Fibroblast of gingiva (primary cell): ENCODE measurements around the gene CCDC188.

Experiments used
- DNase-seq: peaks from one replicate; pipeline ENCODE4 v3.0.0-alpha.2; 2011; ENCODE audit warnings: low read depth

The CCDC188 gene

DNA sequence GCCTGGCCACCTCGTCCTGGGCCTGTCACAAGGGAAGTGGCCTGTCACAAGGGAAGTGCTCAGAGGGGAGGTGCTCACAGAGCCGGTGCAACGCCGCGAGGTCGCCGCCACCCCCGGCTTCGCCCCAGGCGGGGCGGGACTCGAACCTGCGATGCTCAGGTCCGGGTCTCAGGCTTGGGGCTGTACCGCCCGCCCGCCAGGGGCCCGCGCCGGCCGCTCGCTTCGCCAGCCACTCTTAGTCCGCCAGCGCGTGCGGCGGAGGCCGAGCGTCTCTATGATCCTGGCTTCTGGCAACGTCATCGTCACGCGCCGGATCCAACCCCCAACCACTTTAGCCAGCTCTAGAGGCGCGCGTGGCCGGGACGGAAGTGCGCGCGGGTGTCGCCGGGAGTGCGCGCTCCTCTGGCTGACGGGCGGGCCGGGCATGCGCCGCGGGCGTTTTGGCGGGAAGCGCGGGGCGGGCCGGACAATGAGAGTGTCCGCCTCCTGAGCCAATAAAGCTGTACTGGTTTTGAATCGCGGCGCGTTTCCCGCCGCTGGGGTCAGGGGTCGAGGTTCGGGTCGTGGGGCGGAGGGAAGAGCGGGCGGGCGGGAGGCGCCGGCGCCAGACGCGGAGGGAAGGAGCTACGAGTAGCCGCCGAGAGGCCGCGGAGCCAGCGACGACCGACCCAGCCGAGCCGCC lies 33.8 kb downstream of the CCDC188 start, which contains the start of gene TRMT2A:
Gene TRMT2A, minus strand, starts transcription at position 276 of the 682 bp plus-strand sequence. CDS start 320 bp downstream, outside the sequence.
- DNase-seq = peak; percentile 99

DNA sequence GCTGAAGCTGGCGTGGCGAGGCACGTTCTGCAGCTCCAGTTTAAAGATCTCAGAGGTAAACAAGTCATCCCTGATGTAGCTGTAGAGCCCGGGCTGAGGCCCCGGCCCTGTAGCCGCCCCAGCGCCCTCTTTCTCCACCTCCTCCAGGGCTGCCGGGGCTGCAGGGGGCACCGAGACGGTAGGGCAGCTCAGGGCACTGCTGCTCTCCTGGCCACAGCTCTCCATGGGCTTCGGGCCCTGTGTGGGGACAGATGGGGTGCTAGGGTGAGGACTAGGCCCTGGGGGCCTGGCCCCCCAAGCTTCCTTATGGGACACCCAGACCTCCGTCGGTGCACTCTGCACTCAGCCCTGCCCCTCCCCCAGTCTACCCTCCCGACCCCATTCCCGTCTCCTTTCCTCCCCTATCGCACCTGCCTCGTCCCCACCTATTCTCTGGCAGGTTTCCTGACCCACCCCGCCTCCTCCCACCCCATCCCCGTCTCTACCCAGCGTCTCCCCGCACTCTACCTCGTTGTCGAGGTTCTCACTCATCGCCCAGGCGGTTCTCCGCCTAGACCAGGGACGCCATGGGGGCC lies 34.4 kb downstream of the CCDC188 start:
- no peak for DNase-seq

DNA sequence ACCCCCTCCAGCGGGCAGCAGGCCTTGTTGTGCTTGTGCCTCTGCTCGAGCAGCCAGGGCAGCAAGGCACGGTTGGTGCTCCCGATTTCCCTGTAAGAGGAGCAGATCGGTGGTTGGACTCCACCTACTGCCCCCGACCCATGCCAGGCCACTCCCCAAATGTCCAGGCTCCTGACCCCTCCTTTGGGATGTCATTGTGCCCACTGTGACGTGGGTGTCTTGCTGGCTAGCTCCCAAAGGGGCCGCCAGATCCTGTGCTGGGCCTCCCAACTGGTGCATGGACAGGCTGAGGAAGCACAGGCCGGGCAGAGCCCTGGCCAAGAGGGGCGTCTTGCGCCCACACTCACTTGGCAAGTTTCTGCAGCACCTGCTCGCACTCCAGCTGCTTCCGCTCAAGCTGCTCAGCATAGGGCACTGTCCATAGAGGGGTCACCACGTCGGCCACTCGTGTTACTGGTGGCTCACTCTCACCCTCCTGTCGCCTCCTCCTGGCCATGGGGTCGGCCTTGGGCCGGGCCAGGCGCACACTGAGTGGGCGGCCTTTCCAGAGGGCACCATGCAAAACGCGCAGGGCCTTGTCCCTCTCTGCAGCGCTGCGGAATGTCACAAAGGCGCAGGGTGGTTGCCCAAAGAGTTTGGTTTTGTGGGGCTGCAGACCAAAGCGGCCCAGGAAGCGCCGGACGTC lies 35.0 kb downstream of the CCDC188 start, which contains the start of gene RANBP1:
Gene RANBP1, plus strand, starts transcription at position 414 of the 685 bp plus-strand sequence. Its CDS starts 81 bp downstream, at position 495.
- no peak for DNase-seq

DNA sequence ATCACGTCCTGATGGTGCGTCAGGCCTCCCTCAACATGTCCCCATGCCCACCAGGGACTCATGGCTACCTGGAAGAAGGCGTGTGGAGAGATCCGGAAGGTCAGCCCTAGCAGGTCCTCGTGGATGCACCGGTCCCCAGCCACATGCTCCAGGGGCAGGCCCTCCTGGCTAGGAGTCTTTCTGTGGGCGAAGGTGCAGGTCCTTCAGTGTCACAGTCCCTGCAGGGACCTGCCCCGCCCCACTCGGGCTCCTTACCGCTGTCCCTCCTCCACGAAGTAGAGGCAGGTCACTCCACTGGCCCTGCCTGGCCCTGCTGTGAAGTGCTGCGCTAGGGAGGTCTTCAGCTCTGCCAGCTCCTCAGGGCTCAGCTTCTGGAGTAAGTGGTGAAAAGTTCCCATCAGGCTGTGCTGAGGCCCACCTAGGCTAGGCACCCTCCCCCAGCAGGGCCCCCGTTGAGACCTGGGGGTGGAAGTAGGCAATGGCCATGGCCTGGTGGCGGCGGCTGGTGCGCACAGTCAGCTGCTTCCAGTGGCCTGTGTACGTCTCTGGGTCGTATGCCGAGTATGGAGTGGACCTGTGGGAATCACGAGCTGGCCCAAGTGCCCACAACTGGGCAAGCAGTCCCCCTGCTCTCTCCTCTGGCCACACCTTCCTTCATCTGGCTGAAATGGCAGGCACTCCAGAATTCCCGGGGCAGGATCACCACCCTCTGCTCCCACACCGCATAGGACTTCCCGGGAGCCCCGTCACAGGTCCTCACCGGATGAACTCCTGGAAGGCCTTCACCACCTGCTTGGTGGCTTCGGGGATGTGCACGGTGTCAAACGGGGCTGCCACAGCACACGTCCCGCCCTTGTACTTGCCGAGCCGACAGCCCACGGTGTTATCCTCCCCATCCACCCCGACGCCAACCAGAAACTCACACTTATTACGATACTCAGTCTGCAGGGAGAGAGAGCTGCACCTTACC lies 36.1 kb downstream of the CCDC188 start:
- DNase-seq = no peak

DNA sequence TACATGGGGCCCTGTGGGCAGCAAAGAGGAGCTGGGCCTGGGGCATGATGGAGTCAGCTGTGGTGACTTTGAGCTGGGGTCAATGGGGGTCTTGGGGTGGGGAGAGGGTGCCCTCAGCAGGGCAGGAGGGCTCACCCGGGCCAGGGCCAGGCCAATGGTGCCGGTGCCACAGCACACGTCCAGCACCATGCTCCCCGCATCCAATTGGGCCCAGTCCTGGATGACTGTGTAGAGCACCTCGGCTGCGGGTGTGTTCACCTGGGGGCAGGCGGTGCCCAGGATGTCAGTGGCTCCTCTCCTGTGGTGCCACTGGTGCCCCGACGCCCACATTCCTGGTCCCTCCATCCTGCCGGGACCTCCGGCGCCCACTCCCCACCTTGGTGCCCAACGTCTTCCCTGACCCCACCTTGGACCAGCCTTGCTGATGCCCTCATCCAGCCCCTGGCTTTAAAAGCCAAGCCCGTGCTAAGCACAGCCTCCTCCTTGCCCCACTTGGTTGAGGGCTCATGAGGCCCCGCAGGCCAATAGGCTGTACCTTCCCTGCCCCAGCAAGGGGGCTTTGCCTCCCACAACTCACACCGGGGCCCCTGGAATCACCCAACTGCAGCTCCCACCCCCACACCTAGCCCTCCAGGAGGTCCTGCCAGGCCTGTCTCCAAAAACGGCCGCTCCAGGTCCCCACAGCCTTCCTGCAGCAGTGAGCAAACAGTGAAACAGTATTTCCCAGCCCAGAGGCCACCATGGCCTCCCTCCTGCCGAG lies 37.1 kb downstream of the CCDC188 start:
- no peak for DNase-seq

DNA sequence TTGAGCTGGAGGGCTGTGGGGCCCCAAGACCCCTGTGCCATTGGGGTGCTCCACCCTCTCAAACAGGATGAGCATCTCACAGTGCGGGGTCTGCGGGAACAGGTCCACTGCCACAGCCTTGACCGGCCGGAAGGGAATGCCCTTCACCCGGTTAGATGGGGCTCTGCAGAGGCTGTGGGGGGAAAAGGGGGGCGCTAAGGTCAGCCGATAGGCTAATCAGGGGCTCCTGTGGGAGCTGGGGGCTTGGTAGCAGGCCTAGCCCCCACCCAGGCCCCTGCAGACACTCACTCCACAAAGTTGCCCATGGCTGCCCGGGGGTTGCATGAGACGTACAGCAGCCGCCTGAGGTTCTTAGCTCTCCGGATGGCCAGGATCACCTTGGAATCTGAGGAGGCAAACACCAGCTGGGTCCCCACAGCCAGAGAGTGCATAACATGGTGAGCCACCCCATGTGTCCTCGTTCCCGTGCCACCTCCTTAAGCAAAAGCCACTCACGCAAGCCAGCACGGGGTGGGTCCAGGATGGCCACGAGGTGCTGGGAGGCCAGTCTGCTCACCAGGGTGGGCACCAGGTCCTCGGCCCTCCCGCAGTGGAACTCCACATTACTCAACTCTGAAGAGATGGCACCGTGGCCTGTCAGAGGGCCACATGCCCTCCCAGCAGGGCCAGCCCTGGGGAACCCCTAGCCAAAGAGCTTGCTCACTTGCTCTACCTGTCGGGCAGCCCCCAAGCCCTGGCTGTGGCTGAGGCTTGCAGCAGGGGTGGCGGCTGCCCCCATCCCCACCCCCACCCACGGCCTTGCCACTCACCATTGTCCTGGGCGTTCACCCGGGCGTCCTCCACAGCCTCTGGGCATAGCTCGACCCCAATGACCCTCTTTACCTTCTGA lies 38.0 kb downstream of the CCDC188 start:
- DNase-seq = no peak

DNA sequence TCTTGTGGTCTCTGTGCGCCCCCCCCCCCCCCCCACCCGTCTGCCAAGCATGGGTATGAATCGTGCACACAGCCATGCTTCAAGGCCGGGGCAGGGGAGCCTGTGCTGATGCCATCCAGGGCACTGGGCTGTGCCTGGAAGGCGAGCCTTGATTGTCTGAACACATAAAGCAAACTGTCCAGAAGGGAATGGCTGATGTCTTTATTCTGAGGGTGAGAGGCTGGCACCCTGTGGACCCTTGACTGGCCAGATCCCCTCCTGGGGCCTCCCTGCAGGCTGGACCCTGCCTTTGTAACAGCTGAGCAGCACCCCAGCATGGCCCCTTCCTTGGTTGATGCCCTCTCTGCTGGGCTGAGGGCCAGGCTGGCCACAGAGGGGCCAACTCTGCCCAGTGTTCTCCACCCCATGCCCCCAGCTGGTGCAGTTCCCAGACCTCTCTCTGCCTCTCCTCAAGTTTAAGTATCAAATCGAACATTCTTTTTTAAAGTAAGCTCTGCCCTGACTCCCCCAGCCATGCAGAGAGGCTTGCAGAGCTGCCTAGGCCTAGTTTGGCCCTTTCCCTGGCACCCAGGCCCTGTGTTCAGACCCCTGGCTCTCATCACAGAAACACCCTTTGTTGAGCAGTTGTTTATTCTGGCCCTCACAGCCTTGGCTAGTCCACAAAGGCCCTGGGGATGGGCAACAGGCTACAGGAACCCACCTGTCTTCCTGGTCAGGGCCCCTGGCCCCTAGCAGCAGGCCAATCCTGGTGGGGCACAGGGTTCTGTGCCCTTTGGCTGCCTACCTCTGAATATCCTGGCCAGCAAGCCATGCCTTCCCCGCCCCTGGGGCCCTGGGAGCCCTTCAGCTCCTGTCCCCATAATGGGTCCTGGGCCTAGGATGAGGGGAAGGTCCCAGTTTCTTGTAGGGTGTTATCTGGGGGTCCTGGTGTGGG lies 38.9 kb downstream of the CCDC188 start:
- DNase-seq = no peak

DNA sequence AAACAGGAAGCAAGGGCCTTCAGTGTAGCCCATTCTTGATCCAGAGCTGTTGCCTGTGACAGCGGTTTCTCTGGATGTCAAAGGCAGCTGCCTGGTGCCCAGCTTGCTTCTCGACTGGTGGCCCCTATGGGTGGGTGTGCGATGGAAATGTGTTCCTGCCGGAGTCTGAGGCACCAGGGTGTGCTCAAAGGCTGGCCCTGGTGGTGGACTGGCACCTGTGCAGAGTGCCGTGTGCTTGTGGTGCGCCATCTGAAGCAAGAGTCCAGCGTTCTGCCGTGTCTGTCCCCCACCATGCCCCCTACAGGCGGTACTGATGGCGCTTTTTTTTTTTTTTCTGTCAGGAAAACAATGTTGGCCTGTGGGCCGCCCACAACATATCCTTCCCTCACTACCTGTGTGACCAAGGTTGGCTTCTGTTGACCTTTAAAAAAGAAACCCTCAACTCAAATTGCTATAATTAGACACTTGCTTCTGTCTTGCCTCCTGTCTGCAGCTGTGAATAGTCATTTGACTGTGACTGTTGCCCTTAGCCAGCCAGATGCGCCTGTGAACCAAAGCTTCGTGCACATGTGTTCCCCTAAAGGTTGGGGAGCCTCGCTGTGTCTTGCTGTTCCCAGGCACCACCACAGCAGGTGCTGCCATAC lies 39.7 kb downstream of the CCDC188 start:
- no peak for DNase-seq

DNA sequence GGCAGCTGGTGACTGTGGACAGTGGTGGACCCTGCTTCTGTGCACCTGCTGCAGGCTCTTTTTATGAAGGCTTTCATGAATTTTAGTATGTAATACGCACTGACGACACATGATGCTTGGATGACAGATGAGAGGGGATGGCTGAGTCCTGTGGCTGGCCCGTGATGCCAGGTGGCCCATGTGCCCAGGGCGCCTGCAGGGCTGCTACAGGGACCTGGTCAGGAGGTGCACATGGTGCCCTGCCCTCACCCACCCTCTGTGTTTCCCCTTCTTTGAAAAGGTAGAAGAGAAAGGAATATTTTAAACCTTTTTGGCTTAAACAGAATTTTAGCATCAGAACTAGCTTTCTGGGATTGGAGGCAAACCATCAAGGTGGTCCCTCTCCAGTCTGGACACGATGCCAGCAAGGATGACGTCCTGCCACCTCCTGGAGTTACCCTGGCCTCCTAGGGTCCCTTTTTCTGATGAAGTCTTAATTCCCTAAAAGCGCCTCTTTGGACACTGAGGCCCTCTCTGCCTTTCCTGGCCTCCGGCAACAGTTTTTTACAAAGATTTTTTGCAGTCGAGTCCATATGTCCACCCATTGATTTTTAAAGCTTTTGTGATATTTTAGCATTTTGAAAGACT lies 40.4 kb downstream of the CCDC188 start:
- DNase-seq = no peak

DNA sequence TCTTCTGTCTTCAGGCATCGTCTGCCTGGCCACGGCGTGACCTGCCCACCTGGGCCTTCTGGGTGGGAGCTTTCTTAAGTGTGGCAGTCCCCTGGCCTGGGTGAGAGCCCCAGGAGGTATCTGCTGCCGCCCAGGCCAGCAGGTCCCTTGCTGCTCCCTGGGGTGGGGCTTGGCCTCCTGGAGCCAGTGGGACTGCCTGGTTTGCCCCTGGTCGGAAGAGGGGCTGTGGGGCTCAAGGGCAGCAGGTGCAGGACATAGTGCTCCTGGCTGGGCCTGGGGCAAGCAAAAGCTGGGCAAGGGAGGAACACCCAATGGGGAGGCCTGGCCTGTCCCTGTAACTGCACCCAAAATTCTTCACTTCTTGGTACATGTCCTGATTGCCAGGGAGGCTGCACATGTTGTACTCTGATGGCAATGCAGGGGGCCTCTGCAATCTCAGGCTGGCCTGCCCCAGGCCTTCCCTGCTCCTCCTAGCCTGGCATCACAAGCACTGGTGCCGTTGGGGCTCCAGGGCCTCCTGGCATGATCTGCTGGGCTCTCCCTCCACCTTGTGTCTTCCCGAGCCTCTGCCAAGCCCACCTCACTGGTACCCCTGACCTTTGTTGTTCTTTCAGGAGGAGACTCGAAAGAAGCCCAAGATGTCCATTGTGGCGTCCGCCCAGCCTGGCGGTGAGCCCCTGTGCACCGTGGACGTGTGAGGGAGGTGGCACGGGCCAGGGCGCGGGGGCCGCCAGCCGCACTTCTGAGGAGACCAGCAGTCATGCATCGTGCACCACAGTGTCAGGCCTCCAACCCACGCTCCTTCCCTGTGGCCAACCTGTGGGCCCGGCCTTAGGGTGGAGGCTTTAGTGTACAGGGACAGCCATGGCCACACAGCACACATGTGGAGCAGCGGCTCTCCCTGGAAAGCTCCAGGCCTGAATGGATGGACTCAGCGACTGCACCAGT lies 41.2 kb downstream of the CCDC188 start:
- no peak for DNase-seq

DNA sequence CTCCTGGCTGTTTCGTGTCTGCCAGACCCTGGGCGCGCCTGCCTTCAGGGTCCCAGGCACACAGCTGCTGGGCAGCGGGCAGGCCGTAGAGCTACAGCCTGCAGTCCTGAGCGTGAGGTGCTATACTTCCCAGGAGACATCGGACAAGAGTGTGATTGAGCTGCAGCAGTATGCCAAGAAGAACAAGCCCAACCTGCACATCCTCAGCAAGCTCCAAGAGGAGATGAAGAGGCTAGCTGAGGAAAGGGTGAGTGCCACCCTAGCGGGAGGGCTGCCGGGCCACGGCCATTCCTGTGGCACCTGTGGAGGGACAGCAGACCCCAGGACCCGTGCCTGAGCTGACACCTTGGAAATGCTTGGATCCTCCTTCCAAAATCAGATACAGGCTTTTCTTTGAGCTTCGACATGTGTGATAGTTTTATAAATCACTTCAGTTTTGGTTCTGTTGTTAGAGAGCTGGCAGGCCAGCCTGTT lies 42.1 kb downstream of the CCDC188 start:
- DNase-seq = no peak

DNA sequence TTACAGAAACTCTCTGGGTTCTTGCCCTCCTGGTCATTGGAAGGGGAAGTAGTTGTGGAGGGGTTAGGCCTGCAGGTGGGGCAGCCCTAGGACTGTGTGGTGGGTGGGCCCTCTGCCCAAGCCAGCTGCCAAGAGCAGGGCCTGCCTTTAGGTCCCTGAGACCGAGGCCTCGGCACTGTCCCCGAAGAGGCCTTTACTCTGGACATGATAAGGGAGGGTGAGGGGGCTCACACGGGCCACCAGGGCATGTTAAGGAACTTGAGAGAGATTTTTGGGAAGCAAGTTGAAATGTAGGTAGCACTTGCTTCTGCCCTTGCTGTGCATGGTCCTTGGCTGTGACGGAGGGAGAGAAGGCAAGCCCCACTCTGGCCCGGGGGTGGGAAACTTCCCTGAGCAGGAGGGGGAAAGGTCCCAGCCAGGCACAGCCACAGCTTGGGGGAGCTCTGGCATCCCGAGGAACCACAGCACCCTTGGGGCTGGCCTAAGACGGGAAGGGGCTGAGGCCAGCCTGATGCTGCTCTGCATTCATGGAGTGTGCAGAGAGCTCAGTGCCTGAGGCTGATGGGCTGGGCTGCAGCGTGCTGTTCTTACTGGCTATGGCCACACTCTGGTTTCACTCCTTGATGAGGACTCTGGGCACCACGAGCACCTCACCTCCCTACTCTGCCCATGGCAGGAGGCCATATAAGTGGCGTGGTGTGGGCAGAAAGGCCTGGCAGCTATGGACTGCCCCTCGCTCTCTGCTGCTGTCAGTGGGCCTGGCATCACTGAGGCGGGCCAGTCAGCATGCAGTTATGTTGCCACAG lies 42.7 kb downstream of the CCDC188 start:
- no peak for DNase-seq

DNA sequence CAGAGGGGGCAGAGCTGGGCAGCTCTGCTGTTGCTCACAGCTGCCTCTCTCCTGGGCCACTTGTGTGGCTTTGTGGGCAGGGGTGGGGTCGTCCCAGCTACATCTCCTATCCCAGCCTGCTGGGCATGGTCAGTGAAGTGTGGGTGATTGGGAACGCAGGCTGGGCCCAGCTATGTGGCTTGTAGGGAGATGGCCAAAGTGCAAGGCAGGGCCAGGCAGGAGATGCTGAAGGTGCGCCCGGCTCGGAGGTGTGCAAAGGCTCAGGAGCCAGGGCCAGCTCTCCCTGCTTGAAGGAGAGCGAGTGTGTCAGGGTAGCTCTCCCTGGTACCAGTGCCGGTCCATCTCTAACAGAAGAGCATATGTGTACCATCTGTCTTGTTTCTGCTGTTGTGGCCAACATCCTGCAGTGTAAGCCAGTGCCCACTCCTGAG lies 43.4 kb downstream of the CCDC188 start:
- DNase-seq = no peak

DNA sequence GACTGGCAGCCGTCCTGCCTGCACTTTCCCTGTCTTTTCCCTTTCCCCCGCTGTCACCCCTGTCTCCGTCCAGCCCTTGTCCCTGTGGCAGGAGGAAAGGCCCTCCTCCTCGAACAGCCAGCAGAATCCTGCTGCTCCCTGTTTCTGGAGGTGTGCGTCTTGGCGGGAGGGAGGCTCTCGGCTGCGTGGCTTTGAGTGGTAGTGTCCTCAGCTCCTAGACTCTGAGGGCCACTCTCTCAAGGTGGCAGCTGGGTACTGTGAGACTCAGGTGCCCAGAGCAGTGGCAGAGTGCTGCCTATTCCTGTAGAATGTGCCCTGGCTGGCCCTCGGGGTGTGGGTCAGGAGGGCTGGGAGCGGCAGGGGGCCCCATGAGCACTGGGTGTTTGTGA lies 44.0 kb downstream of the CCDC188 start:
- DNase-seq = no peak

DNA sequence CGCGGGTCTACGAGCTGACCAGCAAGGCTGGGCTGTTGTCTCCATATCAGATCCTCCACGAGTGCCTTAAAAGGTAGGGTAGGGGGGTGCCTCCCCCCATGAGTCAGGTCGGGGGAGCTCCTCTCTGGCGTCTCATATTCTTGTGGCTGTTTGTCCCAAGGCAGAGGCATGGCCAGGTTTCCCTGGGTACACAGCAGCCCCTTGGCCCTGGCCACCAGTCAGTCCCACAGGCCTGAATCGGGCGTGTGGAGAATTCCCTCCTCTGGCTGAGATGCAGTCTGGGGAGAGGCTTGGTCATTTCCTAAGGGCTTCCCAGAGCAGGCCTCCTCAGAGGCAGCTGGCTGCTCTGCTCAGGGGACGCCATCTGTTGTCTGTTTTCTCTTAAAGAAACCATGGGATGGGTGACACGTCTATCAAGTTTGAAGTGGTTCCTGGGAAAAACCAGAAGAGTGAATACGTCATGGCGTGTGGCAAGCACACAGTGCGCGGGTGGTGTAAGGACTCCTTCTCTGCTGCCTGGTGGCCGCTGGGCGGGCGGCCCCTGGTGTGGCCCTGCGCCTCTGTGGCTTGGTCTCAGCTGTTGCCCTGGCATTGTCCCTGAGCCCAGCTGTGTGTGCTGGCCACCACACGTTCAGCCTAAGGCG lies 44.5 kb downstream of the CCDC188 start:
- DNase-seq = no peak
